ENCODE measurements around the gene HOMER1.

DNA sequence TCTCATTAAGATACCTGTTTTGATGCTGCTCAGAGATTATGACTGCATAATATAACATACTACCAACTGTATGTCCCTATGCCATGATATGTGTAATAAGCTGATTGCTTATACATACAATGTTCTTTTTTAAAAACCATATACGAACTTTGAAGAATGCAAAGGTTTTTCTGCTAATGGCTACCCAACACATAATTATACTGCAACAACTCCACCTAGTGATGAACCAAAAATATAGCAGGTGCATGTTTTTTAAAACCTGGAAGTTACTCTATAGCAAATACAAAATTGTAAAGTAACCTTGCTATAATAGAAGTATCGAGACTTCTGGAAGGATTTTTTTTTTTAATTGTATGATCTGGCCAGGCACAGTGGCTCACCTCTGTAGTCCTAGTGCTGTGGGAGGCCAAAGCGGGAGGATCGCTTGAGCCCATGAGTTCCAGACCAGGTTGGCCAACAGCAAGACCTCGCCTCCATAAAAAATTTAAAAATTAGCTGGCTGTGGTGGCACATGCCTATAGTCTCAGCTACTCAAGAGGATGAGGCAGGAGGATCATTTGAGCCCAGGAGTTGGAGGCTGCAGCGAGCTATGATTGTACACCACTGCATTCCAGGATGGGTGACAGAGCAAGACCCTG, 49.1 kb downstream of the HOMER1 start:
- TF ChIP-seq POLR2A (IDR thresholded peaks at IDR 0.05) (no peak), POLR2AphosphoS5 (IDR thresholded peaks at IDR 0.05) (peak; percentile 5)
- TF ChIP-seq, protein P1, sequence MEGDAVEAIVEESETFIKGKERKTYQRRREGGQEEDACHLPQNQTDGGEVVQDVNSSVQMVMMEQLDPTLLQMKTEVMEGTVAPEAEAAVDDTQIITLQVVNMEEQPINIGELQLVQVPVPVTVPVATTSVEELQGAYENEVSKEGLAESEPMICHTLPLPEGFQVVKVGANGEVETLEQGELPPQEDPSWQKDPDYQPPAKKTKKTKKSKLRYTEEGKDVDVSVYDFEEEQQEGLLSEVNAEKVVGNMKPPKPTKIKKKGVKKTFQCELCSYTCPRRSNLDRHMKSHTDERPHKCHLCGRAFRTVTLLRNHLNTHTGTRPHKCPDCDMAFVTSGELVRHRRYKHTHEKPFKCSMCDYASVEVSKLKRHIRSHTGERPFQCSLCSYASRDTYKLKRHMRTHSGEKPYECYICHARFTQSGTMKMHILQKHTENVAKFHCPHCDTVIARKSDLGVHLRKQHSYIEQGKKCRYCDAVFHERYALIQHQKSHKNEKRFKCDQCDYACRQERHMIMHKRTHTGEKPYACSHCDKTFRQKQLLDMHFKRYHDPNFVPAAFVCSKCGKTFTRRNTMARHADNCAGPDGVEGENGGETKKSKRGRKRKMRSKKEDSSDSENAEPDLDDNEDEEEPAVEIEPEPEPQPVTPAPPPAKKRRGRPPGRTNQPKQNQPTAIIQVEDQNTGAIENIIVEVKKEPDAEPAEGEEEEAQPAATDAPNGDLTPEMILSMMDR (IDR thresholded peaks at IDR 0.05), result peak; percentile 43 to 71 (median 54)
